K562 (cell line): Measurements from ENCODE around the gene HINT2. TPM values are rescaled to one million over a fixed set of nuclear protein-coding genes. Genes with fewer than 3 reads are reported as not detected.

Experiments
- ATAC-seq: fragments of 200-7000 bp; cut with Tn5 transposase; 3 replicates; pipeline ENCODE4 v1.9.1; 2020; ENCODE audit warnings: moderate library complexity
- BruUV-seq: library from RNA; stranded (reverse); fragments of 400-500 nt; replicated peaks from 2 replicates; lab custom pipeline; 2021; lab: Mats Ljungman, UMichigan
- CTCF ChIA-PET: fragments of 300-600 bp; formaldehyde crosslinking; extraction: SDS; loops from one replicate; lab custom pipeline; 2021; ENCODE audit warnings: low intra/inter-chr PET ratio; lab: Yijun Ruan, JAX
- POLR2A ChIA-PET: fragments of 300-600, 350-650 bp; sonication (Branson Sonifier 250); formaldehyde crosslinking; extraction: SDS; loops from one replicate; lab custom pipeline; 2021; ENCODE audit warnings: antibody characterized with exemption, inconsistent platforms; lab: Yijun Ruan, JAX
- DNase-seq, 4 experiments: peaks; one replicate each; pipeline versions ENCODE4 v3.0.0 to v3.0.0-alpha.2; 2011 to 2018; ENCODE audit warnings: low spot score in 3 of 4, mixed read lengths in 3 of 4; ENCODE audit errors: extremely low read depth in 1 of 4
- FAIRE-seq: peaks from 2 replicates; lab custom pipeline; 2011; peaks lifted over from hg19 to GRCh38; lab: Jason Lieb, UNC
- H2AFZ ChIP-seq: 2 replicates; pipeline ENCODE4 v1.6.0; 2011; ENCODE audit warnings: low read depth, low read length, control low read depth, inconsistent platforms
- H3K27ac ChIP-seq: fragments of 200-600 bp; 3 replicates; pipeline ENCODE4 v1.8.0; 2011; ENCODE audit warnings: low read depth, mild to moderate bottlenecking, control low read depth, inconsistent platforms, low read length, moderate library complexity, mixed read lengths; ENCODE audit errors: extremely low read depth
- H3K27me3 ChIP-seq, 2 experiments: fragments of 300-600 bp in 1 of 2; 2 replicates in 1 of 2; 3 replicates in 1 of 2; pipeline versions ENCODE4 v1.6.0 to v1.8.0; 2011; ENCODE audit warnings: inconsistent platforms in 2 of 2, low read length in 2 of 2, mild to moderate bottlenecking in 1 of 2, mixed read lengths in 1 of 2, moderate library complexity in 1 of 2; ENCODE audit not compliant: control insufficient read depth in 2 of 2, insufficient read depth in 2 of 2
- H3K36me3 ChIP-seq: fragments of 300-600 bp; 3 replicates; pipeline ENCODE4 v1.8.0; 2011; ENCODE audit warnings: mild to moderate bottlenecking, low read length, inconsistent platforms; ENCODE audit not compliant: control insufficient read depth, insufficient read depth
- H3K4me1 ChIP-seq, 2 experiments: fragments of 200-600 bp in 1 of 2; replicated peaks in 1 of 2; 2 replicates in 1 of 2; 3 replicates in 1 of 2; pipeline versions ENCODE4 v1.5.1 to v1.8.0; 2011; ENCODE audit warnings: inconsistent platforms in 2 of 2, low read length in 2 of 2, mild to moderate bottlenecking in 1 of 2, mixed read lengths in 1 of 2, moderate library complexity in 1 of 2; ENCODE audit not compliant: control insufficient read depth in 2 of 2, insufficient read depth in 2 of 2
- H3K4me2 ChIP-seq: 2 replicates; pipeline ENCODE4 v1.6.1; 2011; ENCODE audit warnings: low read length, control low read depth, inconsistent platforms, mixed read lengths; ENCODE audit not compliant: insufficient read depth
- H3K4me3 ChIP-seq: fragments of 200-600 bp; sonication (generic), shearing (Covaris generic); 2 replicates; pipeline ENCODE4 v1.5.1; 2016; ENCODE audit warnings: control low read depth, inconsistent platforms
- H3K79me2 ChIP-seq: fragments of 200-600 bp; 3 replicates; pipeline ENCODE4 v1.8.0; 2011; ENCODE audit warnings: low read length, inconsistent platforms; ENCODE audit not compliant: control insufficient read depth, insufficient read depth
- H3K9ac ChIP-seq, 2 experiments: 2 replicates each; pipeline versions ENCODE4 v1.6.0 to v1.6.1; 2011; ENCODE audit warnings: low read depth in 2 of 2, low read length in 2 of 2, control low read depth in 1 of 2, inconsistent platforms in 1 of 2, mild to moderate bottlenecking in 1 of 2, mixed read lengths in 1 of 2; ENCODE audit not compliant: insufficient read depth in 1 of 2
- H3K9me1 ChIP-seq: one replicate; pipeline ENCODE4 v1.6.0; 2011; ENCODE audit warnings: inconsistent platforms, mild to moderate bottlenecking, low read length, moderate library complexity; ENCODE audit not compliant: control insufficient read depth, insufficient read depth
- H3K9me3 ChIP-seq: replicated peaks from 2 replicates; pipeline ENCODE4 v1.5.1; 2011; ENCODE audit warnings: low read depth, low read length, inconsistent platforms; ENCODE audit not compliant: control insufficient read depth, insufficient read depth
- H4K20me1 ChIP-seq: replicated peaks from 2 replicates; pipeline ENCODE4 v1.6.1; 2011; ENCODE audit warnings: low read length, inconsistent platforms, mixed read lengths; ENCODE audit not compliant: control insufficient read depth, insufficient read depth
- ARNT ChIP-seq, 2 experiments: fragments of 450-650 bp; IDR thresholded peaks; 2 replicates each; pipeline ENCODE4 v1.6.1; 2016; ENCODE audit warnings: mild to moderate bottlenecking in 1 of 2
- POU5F1 ChIP-seq: fragments of 150-350 bp; IDR thresholded peaks from 2 replicates; pipeline ENCODE4 v1.6.1; 2014; ENCODE audit warnings: borderline replicate concordance, low read length, low read depth, mild to moderate bottlenecking; ENCODE audit not compliant: partially characterized antibody
- RFX5 ChIP-seq: IDR thresholded peaks from 2 replicates; pipeline ENCODE4 v1.6.1; 2011; ENCODE audit warnings: low read depth, mild to moderate bottlenecking, improper control_type of control experiment, low read length
- ZNF280B ChIP-seq: fragments of 250-450 bp; sonication (Bioruptor Pico); IDR thresholded peaks from 2 replicates; pipeline ENCODE4 v1.5.1; 2021; ENCODE audit warnings: mild to moderate bottlenecking
- ZNF79 ChIP-seq: fragments of 250-450 bp; sonication (Bioruptor Pico); IDR thresholded peaks from 2 replicates; pipeline ENCODE4 v1.4.0; 2020; ENCODE audit warnings: low read depth, mild to moderate bottlenecking, moderate library complexity
- WGBS: fragments of 100-300 bp; shearing (Covaris generic); methylation state at CpG from one replicate; pipeline ENCODE4 v1.1.6; 2016; ENCODE audit warnings: low coverage, mixed read lengths; ENCODE audit not compliant: insufficient coverage; ENCODE audit errors: missing lambda C conversion rate; 5-methylcytosine and 5-hydroxymethylcytosine counted together
- in situ Hi-C: fragments of 300-500 bp; cut with MboI; formaldehyde crosslinking; loops from 4 replicates; pipeline ENCODE4 v1.15.0; 2018; ENCODE audit warnings: inconsistent platforms, mixed read lengths
- intact Hi-C: fragments of 100-400 bp; cut with micrococcal nuclease; formaldehyde crosslinking; loops from 2 replicates; pipeline ENCODE4 v1.14.2; 2022
- polyA plus RNA-seq, 8 experiments: library from polyadenylated mRNA; depleted of rRNA in 4 of 8; stranded (reverse) in 5 of 8; unstranded in 3 of 8; fragments of >200 nt; fragmentation: Nextera tagmentation in 2 of 8; fragmentation: Illumina TruSeq in 1 of 8; extraction: Ambion mirVana in 2 of 8; extraction: Trizol in 1 of 8; gene quantifications; 2 replicates each; pipeline versions ENCODE4 v1.2.1 to v1.2.3, GENCODE V29; 2011 to 2014; ENCODE audit warnings: inconsistent platforms in 1 of 8, missing spikeins in 1 of 8
- total RNA-seq, 7 experiments: library from RNA; depleted of rRNA in 6 of 7; stranded (reverse); fragments of >200 nt in 6 of 7; fragmentation: Illumina TruSeq in 2 of 7; extraction: Trizol in 2 of 7; gene quantifications; 2 replicates each; pipeline versions ENCODE4 v1.2.1 to v1.2.3, GENCODE V29; 2011 to 2021; ENCODE audit warnings: low replicate concordance in 1 of 7

HINT2 gene
- total and polyA plus RNA-seq, 9 of the 15 experiments (the other 6 are each of a cell fraction or from before 2014, with no cell fraction given), result 5.6 to 44.1 (median 27.9) TPM

GRCh38 chr9:35854091-35854762 lies 39.4 kb upstream of the HINT2 start:
- H2AFZ ChIP-seq, result no peak overlapping the region
- peaks cover 12 to 49% of the 10 kb centered on the region in 2 experiments; a peak in 4 of 5 replicates for H3K27me3 ChIP-seq
- no peaks in the 10 kb centered on the region for H3K4me1 ChIP-seq
- 0% methylated on average over 7 of the region's 7 CpGs for WGBS
- no peak overlapping the region for H3K4me2 ChIP-seq
- H3K9me1 ChIP-seq, result no peaks in the 10 kb centered on the region
- no peaks in the 10 kb centered on the region for H3K9me3 ChIP-seq
- CTCF ChIA-PET, result no interaction called here
- H3K9ac ChIP-seq, result no peak overlapping the region
- no peak overlapping the region for H3K4me3 ChIP-seq
- ATAC-seq (no peak), FAIRE-seq (no peak), DNase-seq (no peak)
- no TSS peak for BruUV-seq
- H3K79me2 ChIP-seq, result no peaks in the 10 kb centered on the region
- in situ Hi-C loops, result no loop called here
- no peak for TF ChIP-seq POU5F1
- POLR2A ChIA-PET, result no interaction called here
- intact Hi-C loops, result no loop called here
- H3K36me3 ChIP-seq, result no peaks in the 10 kb centered on the region
- no peaks in the 10 kb centered on the region for H4K20me1 ChIP-seq
- H3K27ac ChIP-seq, result no peak overlapping the region

DNA sequence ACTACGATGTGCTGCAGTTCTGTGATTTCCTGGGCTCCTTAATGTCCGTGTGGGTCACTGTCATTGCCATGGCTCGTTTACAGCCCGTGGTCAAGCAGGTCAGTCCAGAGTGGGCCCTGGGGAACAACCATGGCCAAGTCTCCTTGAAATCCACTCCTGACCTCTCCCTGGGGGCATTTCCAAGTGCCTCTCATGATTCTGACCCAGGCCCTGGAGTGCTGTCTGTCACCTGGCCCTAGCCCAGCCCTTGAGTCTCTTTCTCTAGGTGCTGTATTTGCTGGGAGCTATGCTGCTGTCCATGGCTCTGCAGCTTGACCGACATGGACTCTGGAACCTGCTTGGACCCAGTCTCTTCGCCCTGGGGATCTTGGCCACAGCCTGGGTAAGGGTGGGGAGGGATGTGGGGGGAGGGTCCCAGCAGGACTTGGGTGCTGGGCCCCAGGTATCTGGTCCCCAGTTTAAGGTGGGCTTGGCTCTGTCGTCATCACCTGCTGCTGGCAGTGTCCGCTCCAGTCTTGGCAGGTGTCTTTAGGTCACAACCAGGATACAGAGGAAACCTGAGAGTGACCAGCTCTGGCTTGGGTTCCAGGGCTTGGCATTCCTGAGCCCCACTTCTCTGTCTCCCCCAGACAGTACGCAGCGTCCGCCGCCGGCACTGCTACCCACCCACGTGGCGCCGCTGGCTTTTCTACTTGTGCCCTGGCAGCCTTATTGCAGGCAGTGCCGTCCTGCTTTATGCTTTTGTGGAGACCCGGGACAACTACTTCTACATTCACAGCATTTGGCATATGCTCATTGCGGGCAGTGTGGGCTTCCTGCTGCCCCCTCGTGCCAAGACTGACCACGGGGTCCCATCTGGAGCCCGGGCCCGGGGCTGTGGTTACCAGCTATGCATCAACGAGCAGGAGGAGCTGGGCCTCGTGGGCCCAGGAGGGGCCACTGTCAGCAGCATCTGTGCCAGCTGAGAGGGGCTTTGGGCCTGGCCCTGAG lies 38.3 kb upstream of the HINT2 start:
- no peaks in the 10 kb centered on the region for H3K36me3 ChIP-seq
- in situ Hi-C loops (no loop called here), intact Hi-C loops (no loop called here)
- no peaks in the 10 kb centered on the region for H3K4me1 ChIP-seq
- H3K9me1 ChIP-seq, result no peaks in the 10 kb centered on the region
- no peak overlapping the region for H3K4me2 ChIP-seq
- H3K4me3 ChIP-seq, result no peak overlapping the region
- ChIA-PET CTCF (no interaction called here), POLR2A (interaction anchor here (1.6 kb wide), 1 partner anchor 9 kb away, joined by 3 read pairs; no protein-coding TSS in a partner anchor)
- peaks cover 9 to 40% of the 10 kb centered on the region in 2 experiments; a peak in 4 of 5 replicates for H3K27me3 ChIP-seq
- DNase-seq (no peak), ATAC-seq (no peak), FAIRE-seq (no peak)
- H4K20me1 ChIP-seq, result no peaks in the 10 kb centered on the region
- no TSS peak for BruUV-seq
- H3K27ac ChIP-seq, result no peak overlapping the region
- no peak for TF ChIP-seq ARNT (IDR thresholded peaks at IDR 0.05)
- no peak for TF ChIP-seq ZNF79 (CRISPR knock-in tag)
- no peak for TF ChIP-seq ZNF280B
- TF ChIP-seq RFX5, result no peak
- H3K9ac ChIP-seq, result no peak overlapping the region
- no peaks in the 10 kb centered on the region for H3K9me3 ChIP-seq
- no peak overlapping the region for H2AFZ ChIP-seq
- WGBS, result under 1% methylated on average over 21 of the region's 25 CpGs
- H3K79me2 ChIP-seq, result no peaks in the 10 kb centered on the region
